Measurements from ENCODE around the gene SMIM14.
A peak's percentile ranks its signal among the peaks of the same experiment; 100 is the strongest.
"Not testable (repeated sequence)": the region's sequence is repeated elsewhere in the genome, so short reads cannot be mapped to it uniquely, and the experiment has no call there.

The SMIM14 gene

DNA sequence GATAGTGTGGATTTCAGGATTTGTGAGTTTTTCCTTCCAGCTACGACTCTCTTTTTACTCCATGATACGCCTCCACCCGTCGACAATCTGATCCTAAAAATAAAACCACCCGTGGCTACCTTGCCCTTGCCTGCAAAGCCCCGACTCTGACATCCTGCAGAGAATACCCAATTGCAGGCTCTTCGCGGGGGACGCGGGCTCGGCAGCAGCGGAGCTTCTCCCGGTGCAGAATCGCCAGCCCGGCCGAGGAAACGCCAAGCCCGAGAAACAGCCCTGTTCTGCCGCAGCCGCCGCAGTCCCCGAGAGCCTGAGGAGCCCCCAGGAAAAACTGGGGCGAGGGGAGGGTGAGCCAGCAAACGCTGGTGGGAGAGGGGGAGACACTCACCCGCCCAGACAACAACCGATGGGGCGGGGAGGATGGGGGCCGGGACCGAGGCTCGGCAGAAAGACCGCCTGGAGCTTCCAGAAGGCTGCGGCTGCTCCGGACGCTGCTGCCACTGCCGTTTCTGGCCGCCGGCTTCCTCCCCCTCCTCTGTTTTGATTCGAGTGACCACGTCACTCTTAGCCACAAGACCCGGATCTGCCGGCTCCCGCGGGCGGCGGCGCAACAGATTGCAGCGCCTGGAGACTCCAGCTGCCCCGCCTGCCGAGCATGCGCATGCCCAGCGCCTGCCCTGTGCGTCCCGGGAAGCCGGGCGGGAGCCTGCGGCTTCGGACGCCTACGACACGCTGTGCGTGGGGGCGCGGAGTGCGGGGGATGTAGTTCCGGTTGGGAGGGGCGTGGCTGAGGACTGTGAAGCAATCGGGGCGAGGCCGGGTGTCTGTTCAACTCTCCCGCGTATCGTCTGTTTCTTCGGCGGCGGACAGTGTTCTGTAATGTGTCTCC, at the start of gene SMIM14:
SMIM14 (minus strand) TSS at position 512 of the 886 bp plus-strand sequence. CDS start 33,720 bp downstream, outside the sequence.
- DNase-seq (ENCODE audit: low read depth in 1 of 2, low spot score in 1 of 2) = peak; percentile 80 to 97
- in situ Hi-C loops (cut with HindIII; ENCODE audit: low pct_unique_long_range_greater_than_20kb, low sequenced_read_pairs) = no loop called here
- no peak for TF ChIP-seq JUND (IDR thresholded peaks at IDR 0.05; ENCODE audit: low read depth)

DNA sequence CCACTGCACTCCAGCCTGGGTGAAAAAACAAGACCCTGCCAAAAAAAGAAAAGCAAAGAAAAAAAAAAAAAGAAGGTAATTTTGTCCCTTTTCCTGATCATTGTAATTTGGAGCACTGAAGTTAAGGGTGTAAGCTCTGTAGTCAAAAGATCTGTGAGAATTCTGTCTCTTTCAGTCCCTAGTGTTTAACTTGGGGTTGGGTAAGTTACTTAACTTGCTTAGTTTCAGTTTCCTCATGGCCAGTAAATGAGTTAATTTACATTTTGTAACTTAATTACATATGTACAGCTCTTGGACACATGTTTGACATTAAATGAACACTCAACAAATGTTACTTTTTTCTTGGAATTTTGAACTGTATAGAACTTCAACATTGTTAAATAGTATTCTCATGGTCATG, 48.3 kb upstream of the SMIM14 start:
- TF ChIP-seq JUND (IDR thresholded peaks at IDR 0.05; ENCODE audit: low read depth) = no peak
- in situ Hi-C loops (cut with HindIII; ENCODE audit: low pct_unique_long_range_greater_than_20kb, low sequenced_read_pairs) = no loop called here
- DNase-seq (ENCODE audit: low read depth in 1 of 2, low spot score in 1 of 2) = no peak

DNA sequence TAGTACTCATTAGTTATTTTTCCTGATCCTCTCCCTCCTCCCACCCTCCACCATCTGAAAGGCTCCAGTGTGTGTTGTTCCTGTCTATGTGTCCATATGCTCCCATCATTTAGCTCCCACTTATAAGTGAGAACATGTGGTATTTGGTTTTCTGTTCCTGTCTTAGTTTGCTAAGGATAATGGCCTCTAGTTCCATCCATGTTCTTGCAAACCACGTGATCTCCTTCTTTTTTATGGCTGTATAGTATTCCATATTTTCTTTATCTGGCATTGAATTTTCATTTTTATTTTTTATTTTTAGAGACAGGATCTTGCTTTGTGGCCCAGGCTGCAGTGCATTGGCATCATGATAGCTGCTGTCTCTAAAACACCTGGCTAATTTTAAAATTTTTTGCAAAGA, 47.3 kb upstream of the SMIM14 start:
- in situ Hi-C loops (cut with HindIII; ENCODE audit: low pct_unique_long_range_greater_than_20kb, low sequenced_read_pairs) = no loop called here
- TF ChIP-seq JUND (IDR thresholded peaks at IDR 0.05; ENCODE audit: low read depth) = no peak
- no peak for DNase-seq (ENCODE audit: low read depth in 1 of 2, low spot score in 1 of 2)

DNA sequence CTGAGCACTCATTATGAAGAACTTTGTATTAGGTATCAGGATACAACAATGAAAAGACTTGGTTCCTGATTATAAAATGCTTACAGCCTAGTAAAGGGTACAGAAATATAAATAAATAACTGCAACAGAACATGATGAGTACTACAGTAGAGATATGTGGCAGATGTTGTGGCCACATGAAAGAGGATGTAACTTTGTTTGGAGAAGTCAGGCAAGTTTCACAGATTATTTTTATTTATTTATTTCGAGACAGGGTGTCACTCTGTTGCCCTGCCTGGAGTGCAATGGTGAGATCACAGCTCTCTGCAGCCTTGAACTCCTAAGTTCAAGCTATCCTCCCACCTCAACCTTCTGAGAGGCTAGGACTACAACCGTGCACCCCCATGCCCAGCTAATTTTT, 43.5 kb upstream of the SMIM14 start:
- TF ChIP-seq JUND (IDR thresholded peaks at IDR 0.05; ENCODE audit: low read depth) = no peak
- in situ Hi-C loops (cut with HindIII; ENCODE audit: low pct_unique_long_range_greater_than_20kb, low sequenced_read_pairs) = no loop called here
- DNase-seq (ENCODE audit: low read depth in 1 of 2, low spot score in 1 of 2) = no peak

DNA sequence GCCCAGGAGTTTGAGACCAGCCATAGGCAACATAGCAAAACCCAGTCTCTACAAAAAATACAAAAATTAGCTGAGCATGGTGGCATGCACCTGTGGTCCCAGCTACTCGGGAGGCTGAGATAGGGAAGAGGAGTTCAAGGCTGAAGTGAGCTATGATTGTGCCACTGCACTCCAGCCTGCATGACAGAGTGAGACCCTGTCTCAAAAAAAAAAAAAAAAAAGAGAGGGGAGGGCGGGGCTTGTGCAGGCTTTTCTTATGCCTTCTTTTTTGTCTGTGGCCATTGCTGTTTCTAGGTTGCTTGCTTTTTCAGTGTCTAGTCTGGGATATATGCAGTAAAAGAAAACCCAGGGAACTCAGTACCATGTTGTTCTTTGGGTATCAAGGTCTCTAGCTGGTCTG, 42.3 kb upstream of the SMIM14 start:
- in situ Hi-C loops (cut with HindIII; ENCODE audit: low pct_unique_long_range_greater_than_20kb, low sequenced_read_pairs); DNase-seq (ENCODE audit: low read depth in 1 of 2, low spot score in 1 of 2): not testable (repeated sequence)

DNA sequence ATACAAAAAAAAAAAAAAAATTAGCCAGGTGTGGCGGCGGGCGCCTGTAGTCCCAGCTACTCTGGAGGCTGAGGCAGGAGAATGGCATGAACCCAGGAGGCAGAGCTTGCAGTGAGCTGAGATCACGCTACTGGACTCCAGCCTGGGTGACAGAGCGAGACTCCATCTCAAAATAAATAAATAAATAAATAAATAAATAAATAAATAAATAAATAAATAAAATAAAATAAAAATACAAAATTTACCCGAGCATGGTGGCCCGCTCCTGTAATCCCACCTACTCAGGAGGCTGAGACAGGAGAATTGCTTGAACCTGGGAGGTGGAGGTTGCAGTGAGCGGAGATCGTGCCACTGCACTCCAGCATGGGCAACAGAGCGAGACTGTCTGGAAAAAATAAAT, 37.0 kb upstream of the SMIM14 start:
- DNase-seq (ENCODE audit: low read depth in 1 of 2, low spot score in 1 of 2); in situ Hi-C loops (cut with HindIII; ENCODE audit: low pct_unique_long_range_greater_than_20kb, low sequenced_read_pairs): not testable (repeated sequence)

DNA sequence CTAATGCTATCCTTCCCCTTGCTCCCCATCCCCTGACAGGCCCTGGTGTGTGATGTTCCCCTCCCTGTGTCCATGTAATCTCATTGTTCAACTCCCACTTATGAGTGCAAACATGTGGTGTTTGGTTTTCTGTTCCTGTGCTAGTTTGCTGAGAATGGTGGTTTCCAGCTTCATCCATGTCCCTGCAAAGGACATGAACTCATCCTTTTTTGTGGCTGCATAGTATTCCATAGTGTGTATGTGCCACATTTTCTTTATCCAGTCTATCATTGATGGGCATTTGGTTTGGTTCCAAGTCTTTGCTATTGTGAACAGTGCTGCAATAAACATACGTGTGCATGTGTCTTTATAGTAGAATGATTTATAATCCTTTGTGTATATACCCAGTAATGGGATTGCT, 31.6 kb upstream of the SMIM14 start:
- DNase-seq (ENCODE audit: low read depth in 1 of 2, low spot score in 1 of 2); in situ Hi-C loops (cut with HindIII; ENCODE audit: low pct_unique_long_range_greater_than_20kb, low sequenced_read_pairs): not testable (repeated sequence)

DNA sequence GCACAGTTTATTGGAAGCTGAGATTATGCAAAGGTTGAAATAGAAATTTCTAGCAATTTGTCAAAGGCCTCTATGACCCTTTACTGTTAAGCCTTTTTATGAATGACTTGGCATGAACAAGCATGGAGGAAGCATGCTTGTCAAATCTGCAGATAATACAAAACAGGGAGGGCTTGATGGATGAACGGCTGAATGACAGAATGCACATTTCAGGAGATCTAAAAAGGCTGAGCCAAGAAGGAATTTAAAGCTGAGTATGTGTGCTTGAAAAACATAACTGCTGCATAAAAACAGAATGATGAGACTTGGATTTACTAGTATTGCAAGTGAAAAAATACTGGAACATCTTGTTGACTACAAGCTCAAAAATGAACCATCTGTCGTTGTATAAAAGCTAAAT, 30.2 kb upstream of the SMIM14 start:
- TF ChIP-seq JUND (IDR thresholded peaks at IDR 0.05; ENCODE audit: low read depth) = no peak
- no peak for DNase-seq (ENCODE audit: low read depth in 1 of 2, low spot score in 1 of 2)

DNA sequence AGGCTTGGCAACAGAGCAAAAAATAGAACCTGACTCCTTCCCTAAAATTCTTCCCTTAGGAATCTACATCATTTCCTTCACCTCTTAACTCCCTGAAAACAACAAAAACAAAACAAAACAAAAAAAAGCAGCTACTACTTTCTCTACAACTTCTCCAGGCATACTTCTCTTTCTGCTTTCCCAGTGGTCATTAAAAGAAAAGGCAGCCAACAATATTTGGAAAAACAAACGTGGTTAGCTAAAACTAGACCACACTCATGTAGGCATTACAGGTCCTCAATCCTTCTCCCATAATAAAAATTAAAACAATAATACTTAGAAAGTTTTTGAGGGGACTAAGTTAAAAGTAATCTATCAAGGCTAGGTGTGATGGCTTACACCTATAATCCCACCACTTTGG, 29.0 kb upstream of the SMIM14 start:
- in situ Hi-C loops (cut with HindIII; ENCODE audit: low pct_unique_long_range_greater_than_20kb, low sequenced_read_pairs) = no loop called here
- DNase-seq (ENCODE audit: low read depth in 1 of 2, low spot score in 1 of 2) = no peak
- TF ChIP-seq JUND (IDR thresholded peaks at IDR 0.05; ENCODE audit: low read depth) = no peak

More for the DNA sequence above, 30.2 kb upstream of the SMIM14 start:
- in situ Hi-C loops (cut with HindIII; ENCODE audit: low pct_unique_long_range_greater_than_20kb, low sequenced_read_pairs) = no loop called here

DNA sequence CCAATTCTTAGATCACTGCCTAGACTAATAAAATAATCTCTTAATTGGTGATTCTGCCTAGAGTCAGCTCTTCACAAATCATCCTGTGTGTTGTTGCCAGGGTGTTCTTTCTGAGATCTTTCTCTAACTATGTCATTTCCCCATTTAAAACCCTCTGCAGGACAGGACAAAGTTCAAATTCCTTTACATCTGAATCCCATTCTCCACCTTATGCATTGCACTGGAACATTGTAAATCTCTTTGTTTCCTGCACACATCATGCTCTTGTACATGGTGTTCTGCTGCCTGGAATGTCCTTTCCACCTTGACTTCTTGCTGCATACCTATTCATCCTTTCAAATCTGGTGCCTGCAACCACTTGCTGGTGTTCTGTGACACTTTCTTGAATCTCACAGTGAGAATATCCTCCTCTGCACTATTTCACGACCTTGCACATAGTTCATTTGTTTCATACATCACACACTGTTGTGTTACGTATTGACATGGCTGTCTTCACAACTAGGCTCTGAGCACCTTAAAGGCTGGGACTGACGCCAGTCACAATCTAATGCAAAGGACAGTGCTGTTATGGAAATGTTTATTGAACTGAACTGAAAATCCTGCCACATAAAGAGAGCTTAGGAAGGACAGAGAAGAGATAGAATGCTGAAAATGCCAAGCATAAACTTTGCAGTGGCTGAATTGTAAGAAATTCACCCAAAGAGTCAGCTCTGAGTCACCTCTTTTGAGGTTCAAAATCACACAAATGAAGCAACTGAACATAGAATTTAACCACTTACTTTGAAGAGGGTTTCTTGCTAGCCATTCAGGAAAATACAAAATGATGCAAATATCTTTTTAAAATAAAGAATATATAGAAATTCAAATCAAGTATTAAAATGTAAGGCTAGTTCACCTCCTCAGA, 26.4 kb upstream of the SMIM14 start:
- DNase-seq (ENCODE audit: low read depth in 1 of 2, low spot score in 1 of 2) = no peak
- no peak for TF ChIP-seq JUND (IDR thresholded peaks at IDR 0.05; ENCODE audit: low read depth)
- in situ Hi-C loops (cut with HindIII; ENCODE audit: low pct_unique_long_range_greater_than_20kb, low sequenced_read_pairs) = no loop called here

DNA sequence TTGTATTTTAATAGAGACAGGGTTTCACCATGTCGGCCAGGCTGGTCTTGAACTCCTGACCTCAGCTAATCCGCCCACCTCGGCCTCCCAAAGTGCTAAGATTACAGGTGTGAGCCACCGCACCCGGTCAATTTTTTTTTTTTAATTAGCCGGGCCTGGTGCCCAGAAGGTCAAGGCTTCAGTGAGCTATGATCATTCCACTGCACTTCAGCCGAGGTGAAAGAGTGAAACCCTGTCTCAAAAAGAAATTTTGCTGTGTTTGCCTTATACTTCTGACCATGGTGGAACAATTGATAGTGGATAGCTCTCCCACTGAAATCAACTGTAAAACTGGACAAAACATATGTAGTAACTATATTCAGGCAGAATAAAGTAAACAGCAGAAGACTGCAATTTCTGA, 24.0 kb upstream of the SMIM14 start:
- in situ Hi-C loops (cut with HindIII; ENCODE audit: low pct_unique_long_range_greater_than_20kb, low sequenced_read_pairs) = no loop called here
- no peak for TF ChIP-seq JUND (IDR thresholded peaks at IDR 0.05; ENCODE audit: low read depth)
- DNase-seq (ENCODE audit: low read depth in 1 of 2, low spot score in 1 of 2) = no peak

DNA sequence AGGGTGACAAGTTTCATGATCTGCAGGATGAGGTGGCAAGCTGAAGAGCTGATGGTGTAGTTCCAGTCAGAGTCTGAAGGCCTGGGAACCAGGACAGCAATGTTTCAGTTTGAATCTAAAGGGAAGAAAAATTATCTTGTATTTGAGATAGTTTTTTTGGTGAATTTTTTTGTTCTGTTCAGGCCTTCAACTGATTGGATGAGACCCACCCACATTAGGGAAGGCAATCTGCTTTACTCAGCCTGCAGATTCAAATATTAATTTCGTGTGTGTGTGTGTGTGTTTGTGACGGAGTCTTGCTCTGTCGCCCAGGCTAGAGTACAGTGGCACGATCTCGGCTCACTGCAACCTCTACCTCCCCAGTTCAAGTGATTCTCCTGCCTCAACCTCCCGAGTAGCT, 22.1 kb upstream of the SMIM14 start:
- no peak for TF ChIP-seq JUND (IDR thresholded peaks at IDR 0.05; ENCODE audit: low read depth)
- no peak for DNase-seq (ENCODE audit: low read depth in 1 of 2, low spot score in 1 of 2)
- in situ Hi-C loops (cut with HindIII; ENCODE audit: low pct_unique_long_range_greater_than_20kb, low sequenced_read_pairs) = no loop called here

DNA sequence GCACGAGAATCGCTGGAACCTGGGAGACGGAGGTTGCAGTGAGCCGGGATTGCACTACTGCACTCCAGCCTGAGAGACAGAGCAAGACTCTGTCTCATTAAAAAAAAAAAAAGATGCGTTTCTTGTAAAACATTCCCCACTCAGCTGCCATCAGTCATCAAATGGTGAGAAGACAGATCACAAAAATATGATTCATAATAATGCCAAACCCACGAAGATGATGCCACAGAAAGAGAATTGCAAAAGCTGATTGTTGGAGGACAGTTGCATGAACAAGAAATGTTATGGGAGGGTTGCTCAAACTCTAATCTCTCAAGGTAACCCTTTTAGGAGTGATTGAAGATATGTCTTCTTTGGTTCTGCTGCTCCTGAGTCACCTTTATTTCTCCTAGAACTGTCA, 21.4 kb upstream of the SMIM14 start:
- in situ Hi-C loops (cut with HindIII; ENCODE audit: low pct_unique_long_range_greater_than_20kb, low sequenced_read_pairs) = no loop called here
- TF ChIP-seq JUND (IDR thresholded peaks at IDR 0.05; ENCODE audit: low read depth) = no peak

More for the DNA sequence above, 21.4 kb upstream of the SMIM14 start:
- no peak for DNase-seq (ENCODE audit: low read depth in 1 of 2, low spot score in 1 of 2)
